Cardiac muscle cell (in vitro differentiated cells and primary cell): ENCODE results near the gene JMY. TPM values are rescaled to one million over a fixed set of nuclear protein-coding genes. Genes with fewer than 3 reads are reported as not detected.

Experiments
- DNase-seq, 2 donors: peaks; one replicate each; pipeline versions ENCODE4 v3.0.0 to v3.0.0-alpha.2; 2010 to 2017; ENCODE audit warnings: low read depth in 1 of 2, low spot score in 1 of 2
- H3K27ac ChIP-seq: fragments of 200-600 bp; sonication (generic); 2 replicates; pipeline ENCODE4 v1.5.1; 2016
- H3K27me3 ChIP-seq: fragments of 200-600 bp; sonication (generic); 2 replicates; pipeline ENCODE4 v1.6.0; 2016; ENCODE audit warnings: control low read depth
- H3K36me3 ChIP-seq: fragments of 200-600 bp; sonication (generic); 2 replicates; pipeline ENCODE4 v1.5.1; 2016; ENCODE audit warnings: control low read depth
- H3K4me1 ChIP-seq: fragments of 200-600 bp; sonication (generic); 2 replicates; pipeline ENCODE4 v1.8.1; 2017; ENCODE audit warnings: low read depth, mild to moderate bottlenecking, mixed run types
- H3K4me3 ChIP-seq: fragments of 200-600 bp; sonication (generic); 2 replicates; pipeline ENCODE4 v1.5.1; 2016; ENCODE audit warnings: mild to moderate bottlenecking
- H3K9me3 ChIP-seq: fragments of 200-600 bp; sonication (generic); 2 replicates; pipeline ENCODE4 v1.5.1; 2017; ENCODE audit warnings: low read depth, mild to moderate bottlenecking, control low read depth
- CTCF ChIP-seq: IDR thresholded peaks from 2 replicates; pipeline ENCODE4 v1.5.1; 2012; ENCODE audit warnings: low read depth, mild to moderate bottlenecking, low read length
- polyA plus RNA-seq: library from polyadenylated mRNA; unstranded; fragments of >200 nt; fragmentation: Nextera tagmentation; extraction: Ambion mirVana; gene quantifications from 2 replicates; pipeline ENCODE4 v1.2.1, GENCODE V29; 2016
- total RNA-seq: library from RNA; depleted of rRNA; stranded (reverse); fragments of >200 nt; gene quantifications from 2 replicates; pipeline ENCODE4 v1.2.3, GENCODE V29; 2016

The JMY gene
- total and polyA plus RNA-seq, 2 experiments from 2014 or later: 6.3 to 23.0 TPM

- no peak for DNase-seq
- Histone ChIP-seq H3K4me1 (no peaks in the 10 kb centered on the region), H3K27ac (no peak overlapping the region), H3K4me3 (no peak overlapping the region), H3K36me3 (peaks cover 3% of the 10 kb centered on the region), H3K27me3 (no peaks in the 10 kb centered on the region), H3K9me3 (no peaks in the 10 kb centered on the region)
- no peak for TF ChIP-seq CTCF
These were observed 49.4 kb downstream of the JMY start for GRCh38 chr5:79285285-79285684.

GRCh38 chr5:79285833-79286232 lies 49.9 kb downstream of the JMY start:
- no peaks in the 10 kb centered on the region for H3K27me3 ChIP-seq
- no peak for TF ChIP-seq CTCF
- no peak overlapping the region for H3K27ac ChIP-seq
- no peaks in the 10 kb centered on the region for H3K36me3 ChIP-seq
- H3K4me3 ChIP-seq: no peak overlapping the region
- H3K9me3 ChIP-seq: no peaks in the 10 kb centered on the region
- no peaks in the 10 kb centered on the region for H3K4me1 ChIP-seq
- DNase-seq: no peak

- Histone ChIP-seq H3K27me3 (no peaks in the 10 kb centered on the region), H3K27ac (no peak overlapping the region), H3K4me3 (no peak overlapping the region), H3K9me3 (no peaks in the 10 kb centered on the region), H3K36me3 (peaks cover 1% of the 10 kb centered on the region), H3K4me1 (no peaks in the 10 kb centered on the region)
- no peak for DNase-seq
- no peak for TF ChIP-seq CTCF
These were observed 51.4 kb downstream of the JMY start for GRCh38 chr5:79287380-79287779.

- no peak for TF ChIP-seq CTCF
These were observed 52.0 kb downstream of the JMY start for GRCh38 chr5:79287907-79288306.

GRCh38 chr5:79295029-79295428 lies 59.1 kb downstream of the JMY start:
- peaks cover 9% of the 10 kb centered on the region for H3K4me1 ChIP-seq
- H3K9me3 ChIP-seq: no peaks in the 10 kb centered on the region
- TF ChIP-seq CTCF: no peak

More at GRCh38 chr5:79287907-79288306, 52.0 kb downstream of the JMY start:
- H3K9me3 ChIP-seq: no peaks in the 10 kb centered on the region
- no peaks in the 10 kb centered on the region for H3K4me1 ChIP-seq
- no peak for DNase-seq
- H3K4me3 ChIP-seq: no peak overlapping the region
- no peaks in the 10 kb centered on the region for H3K27me3 ChIP-seq
- no peak overlapping the region for H3K27ac ChIP-seq
- H3K36me3 ChIP-seq: peaks cover 3% of the 10 kb centered on the region

GRCh38 chr5:79297661-79298060 lies 61.7 kb downstream of the JMY start:
- H3K4me3 ChIP-seq: no peak overlapping the region

More at GRCh38 chr5:79295029-79295428, 59.1 kb downstream of the JMY start:
- Histone ChIP-seq H3K27me3 (no peaks in the 10 kb centered on the region), H3K36me3 (peaks cover 3% of the 10 kb centered on the region), H3K27ac (no peak overlapping the region), H3K4me3 (no peak overlapping the region)
- no peak for DNase-seq

More at GRCh38 chr5:79297661-79298060, 61.7 kb downstream of the JMY start:
- no peaks in the 10 kb centered on the region for H3K27me3 ChIP-seq
- TF ChIP-seq CTCF: no peak
- peaks cover 19% of the 10 kb centered on the region for H3K36me3 ChIP-seq
- no peaks in the 10 kb centered on the region for H3K9me3 ChIP-seq
- peaks cover 9% of the 10 kb centered on the region for H3K4me1 ChIP-seq
- DNase-seq: peak; percentile 13 to 73
- peak overlapping the region; percentile 80 for H3K27ac ChIP-seq
